Epithelial cell of umbilical artery (primary cell): ENCODE measurements around the gene DUSP19. TPM values are rescaled to one million over a fixed set of nuclear protein-coding genes. Genes with fewer than 3 reads are reported as not detected.

Source experiments
- total RNA-seq: library from RNA; depleted of rRNA; stranded (reverse); fragments of >200 nt; gene quantifications from 2 replicates; pipeline ENCODE4 v1.2.3, GENCODE V29; 2014

The DUSP19 gene
- 1.9 and 3.2 TPM in 2 replicates for total RNA-seq

GRCh38 chr2:183078464-183079138, at the start of gene DUSP19:
Gene DUSP19 (plus strand): TSS chr2:183078747. CDS start chr2:183078934, 187 bp downstream.

GRCh38 chr2:183038341-183039300, 39.9 kb upstream of the DUSP19 start, which contains the start of gene NCKAP1:
Gene NCKAP1 (minus strand): TSS chr2:183038457. CDS start chr2:183038099, 358 bp downstream.

GRCh38 chr2:183124222-183124956, 45.8 kb downstream of the DUSP19 start, which contains the start of gene NUP35:
Gene NUP35 (plus strand): TSS chr2:183124443. CDS start chr2:183124458, 15 bp downstream.

Other genes starting within 250 kb of the DUSP19 start
- gene FRZB, start 212.1 kb upstream of the DUSP19 start, total RNA-seq, result not detected in 2 replicates
- 128 and 159 TPM in 2 replicates for gene NCKAP1, start 40.3 kb upstream of the DUSP19 start, total RNA-seq
- 20.5 and 23.3 TPM in 2 replicates for gene NUP35, start 45.7 kb downstream of the DUSP19 start, total RNA-seq